HepG2 (cell line): ENCODE measurements around the gene NOL12. TPM values are rescaled to one million over a fixed set of nuclear protein-coding genes. Genes with fewer than 3 reads are reported as not detected.

Experiments
- ARID2 ChIP-seq: sonication (generic); formaldehyde crosslinking; IDR thresholded peaks from 2 replicates; pipeline ENCODE4 v1.8.1; 2022; ENCODE audit warnings: mild to moderate bottlenecking, missing genetic modification reagents, borderline replicate concordance
- ARNT2 ChIP-seq: sonication (generic); formaldehyde crosslinking; IDR thresholded peaks from 2 replicates; pipeline ENCODE4 v1.8.0; 2022; ENCODE audit warnings: mild to moderate bottlenecking, low read depth, missing genetic modification reagents, moderate library complexity
- ATF1 ChIP-seq: IDR thresholded peaks from 2 replicates; pipeline ENCODE4 v1.6.1; 2016; ENCODE audit warnings: mild to moderate bottlenecking, control low read depth
- FOXO1 ChIP-seq: sonication (generic); formaldehyde crosslinking; IDR thresholded peaks from 2 replicates; pipeline ENCODE4 v1.4.0; 2020; ENCODE audit warnings: missing genetic modification reagents
- GABPA ChIP-seq, 2 experiments: IDR thresholded peaks; 2 replicates each; pipeline ENCODE4 v1.6.1; 2011 to 2016; ENCODE audit warnings: low read depth in 2 of 2, low read length in 1 of 2, missing biosample characterization in 1 of 2, missing genetic modification characterization in 1 of 2
- HMG20A ChIP-seq: IDR thresholded peaks from 2 replicates; pipeline ENCODE4 v1.6.1; 2016; ENCODE audit warnings: borderline replicate concordance
- HNRNPL ChIP-seq: fragments of 200-400 bp; formaldehyde crosslinking; IDR thresholded peaks from 2 replicates; pipeline ENCODE4 v1.6.1; 2017; ENCODE audit warnings: mild to moderate bottlenecking, low read depth, low read length
- KLF13 ChIP-seq: sonication (generic); formaldehyde crosslinking; IDR thresholded peaks from 2 replicates; pipeline ENCODE4 v1.4.0; 2020; ENCODE audit warnings: mild to moderate bottlenecking, missing genetic modification reagents
- KMT2A ChIP-seq: sonication (generic); formaldehyde crosslinking; IDR thresholded peaks from 2 replicates; pipeline ENCODE4 v1.4.0; 2020; ENCODE audit warnings: missing genetic modification reagents
- NFE2 ChIP-seq: sonication (generic); formaldehyde crosslinking; IDR thresholded peaks from 2 replicates; pipeline ENCODE4 v1.4.0; 2020; ENCODE audit warnings: missing genetic modification reagents
- REXO4 ChIP-seq: sonication (generic); formaldehyde crosslinking; IDR thresholded peaks from 2 replicates; pipeline ENCODE4 v1.8.0; 2022; ENCODE audit warnings: missing genetic modification reagents, mild to moderate bottlenecking, borderline replicate concordance
- ZKSCAN5 ChIP-seq: sonication (generic); formaldehyde crosslinking; IDR thresholded peaks from 2 replicates; pipeline ENCODE4 v1.5.1; 2020; ENCODE audit warnings: mild to moderate bottlenecking, missing genetic modification reagents
- ZNF12 ChIP-seq: sonication (generic); formaldehyde crosslinking; IDR thresholded peaks from 2 replicates; pipeline ENCODE4 v1.5.0; 2020; ENCODE audit warnings: missing genetic modification reagents
- ZNF550 ChIP-seq: sonication (generic); formaldehyde crosslinking; IDR thresholded peaks from 2 replicates; pipeline ENCODE4 v1.4.0; 2020; ENCODE audit warnings: mild to moderate bottlenecking, missing genetic modification reagents, borderline replicate concordance
- ZNF598 ChIP-seq: sonication (generic); formaldehyde crosslinking; IDR thresholded peaks from 2 replicates; pipeline ENCODE4 v1.5.1; 2020; ENCODE audit warnings: mild to moderate bottlenecking, missing genetic modification reagents, borderline replicate concordance
- ZNF816 ChIP-seq: sonication (generic); formaldehyde crosslinking; IDR thresholded peaks from 2 replicates; pipeline ENCODE4 v1.8.0; 2022; ENCODE audit warnings: missing genetic modification reagents, mild to moderate bottlenecking, borderline replicate concordance
- polyA plus RNA-seq, 8 experiments: library from polyadenylated mRNA; depleted of rRNA in 3 of 8; stranded (reverse) in 7 of 8; unstranded in 1 of 8; fragments of >200 nt; fragmentation: Illumina TruSeq in 4 of 8; extraction: Trizol in 4 of 8; gene quantifications; 2 replicates each; pipeline versions ENCODE4 v1.2.1 to v1.2.3, GENCODE V29; 2011 to 2016; ENCODE audit warnings: low read depth in 4 of 8, missing spikeins in 1 of 8, mixed read lengths in 1 of 8; ENCODE audit not compliant: insufficient read depth in 1 of 8
- total RNA-seq, 5 experiments: library from RNA; depleted of rRNA; stranded (reverse); fragments of >200 nt; fragmentation: Illumina TruSeq; extraction: Trizol; gene quantifications; 2 replicates each; pipeline ENCODE4 v1.2.3, GENCODE V29; 2016; ENCODE audit warnings: low read depth in 1 of 5
- TF ChIP-seq, protein P1 (sequence below): IDR thresholded peaks from 2 replicates; pipeline ENCODE4 v1.6.1; 2016; ENCODE audit warnings: low read depth, missing genetic modification reagents, missing compliant biosample characterization
- TF ChIP-seq, protein P2 (sequence below): sonication (generic); formaldehyde crosslinking; IDR thresholded peaks from 2 replicates; pipeline ENCODE4 v1.4.0; 2020; ENCODE audit warnings: mild to moderate bottlenecking, low read depth, missing genetic modification reagents
- TF ChIP-seq, protein P3 (sequence below): IDR thresholded peaks from 2 replicates; pipeline ENCODE4 v1.6.1; 2016; ENCODE audit warnings: missing biosample characterization, missing genetic modification reagents, low read depth
- TF ChIP-seq, protein P4 (sequence below): IDR thresholded peaks from 2 replicates; pipeline ENCODE4 v1.6.1; 2016; ENCODE audit warnings: mild to moderate bottlenecking

NOL12 gene
- total and polyA plus RNA-seq, 2 of the 13 experiments (the other 11 are each of a cell fraction or from before 2014, with no cell fraction given) = 14.3 to 31.4 TPM

DNA sequence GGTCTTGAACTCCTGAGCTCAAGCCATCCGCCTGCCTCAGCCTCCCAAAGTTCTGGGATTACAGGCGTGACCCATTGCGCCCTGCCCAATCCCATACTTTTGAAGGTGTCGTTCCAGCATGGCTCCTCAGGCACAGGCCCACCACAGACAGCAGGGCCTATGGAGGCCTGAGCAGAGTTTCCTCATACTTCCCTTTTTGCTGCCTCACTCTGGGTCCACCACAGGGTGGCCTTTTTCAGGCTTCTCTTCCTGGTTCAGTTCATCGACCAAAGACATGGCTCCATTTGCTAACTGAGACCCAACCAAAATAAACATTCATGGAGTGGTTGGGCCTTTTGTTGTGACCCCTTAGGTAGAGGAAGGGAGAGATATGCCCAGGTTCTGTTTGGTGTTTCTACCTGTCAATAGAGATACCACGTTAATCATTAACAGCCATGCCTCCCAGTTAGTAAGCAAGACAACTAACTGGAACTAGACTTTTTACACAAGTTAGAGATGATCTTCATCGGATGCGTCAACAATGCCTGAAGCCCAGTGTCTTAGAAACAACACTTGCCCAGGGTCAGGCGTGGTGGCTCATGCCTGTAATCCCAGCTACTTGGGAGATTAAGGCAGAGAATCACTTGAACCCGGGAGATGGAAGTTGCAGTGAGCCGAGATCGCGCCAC lies 45.8 kb downstream of the NOL12 start (continued):
- TF ChIP-seq HNRNPL (no peak), ZNF598 (no peak), KLF13 (CRISPR knock-in tag) (0 out of 2 replicates have a peak, but pooled peaks have one; percentile 78), HMG20A (CRISPR knock-in tag) (no peak; the same call in 1 of the 2 replicates), NFE2 (0 out of 2 replicates have a peak, but pooled peaks have one; percentile 40), ARID2 (no peak; the same call in 1 of the 2 replicates), ZKSCAN5 (CRISPR knock-in tag) (no peak), ATF1 (CRISPR knock-in tag) (no peak), ZNF12 (CRISPR knock-in tag) (peak; percentile 62), GABPA (IDR thresholded peaks at IDR 0.05; ENCODE audit: low read depth, low read length) (no peak), GABPA (CRISPR knock-in tag; IDR thresholded peaks at IDR 0.05; ENCODE audit: low read depth) (peak; percentile 80), FOXO1 (CRISPR knock-in tag) (no peak; the same call in 1 of the 2 replicates), ZNF550 (CRISPR knock-in tag) (no peak), REXO4 (CRISPR knock-in tag) (no peak), ARNT2 (no peak), KMT2A (CRISPR knock-in tag) (no peak), ZNF816 (CRISPR knock-in tag) (no peak; the same call in 1 of the 2 replicates)
- TF ChIP-seq, protein P1, sequence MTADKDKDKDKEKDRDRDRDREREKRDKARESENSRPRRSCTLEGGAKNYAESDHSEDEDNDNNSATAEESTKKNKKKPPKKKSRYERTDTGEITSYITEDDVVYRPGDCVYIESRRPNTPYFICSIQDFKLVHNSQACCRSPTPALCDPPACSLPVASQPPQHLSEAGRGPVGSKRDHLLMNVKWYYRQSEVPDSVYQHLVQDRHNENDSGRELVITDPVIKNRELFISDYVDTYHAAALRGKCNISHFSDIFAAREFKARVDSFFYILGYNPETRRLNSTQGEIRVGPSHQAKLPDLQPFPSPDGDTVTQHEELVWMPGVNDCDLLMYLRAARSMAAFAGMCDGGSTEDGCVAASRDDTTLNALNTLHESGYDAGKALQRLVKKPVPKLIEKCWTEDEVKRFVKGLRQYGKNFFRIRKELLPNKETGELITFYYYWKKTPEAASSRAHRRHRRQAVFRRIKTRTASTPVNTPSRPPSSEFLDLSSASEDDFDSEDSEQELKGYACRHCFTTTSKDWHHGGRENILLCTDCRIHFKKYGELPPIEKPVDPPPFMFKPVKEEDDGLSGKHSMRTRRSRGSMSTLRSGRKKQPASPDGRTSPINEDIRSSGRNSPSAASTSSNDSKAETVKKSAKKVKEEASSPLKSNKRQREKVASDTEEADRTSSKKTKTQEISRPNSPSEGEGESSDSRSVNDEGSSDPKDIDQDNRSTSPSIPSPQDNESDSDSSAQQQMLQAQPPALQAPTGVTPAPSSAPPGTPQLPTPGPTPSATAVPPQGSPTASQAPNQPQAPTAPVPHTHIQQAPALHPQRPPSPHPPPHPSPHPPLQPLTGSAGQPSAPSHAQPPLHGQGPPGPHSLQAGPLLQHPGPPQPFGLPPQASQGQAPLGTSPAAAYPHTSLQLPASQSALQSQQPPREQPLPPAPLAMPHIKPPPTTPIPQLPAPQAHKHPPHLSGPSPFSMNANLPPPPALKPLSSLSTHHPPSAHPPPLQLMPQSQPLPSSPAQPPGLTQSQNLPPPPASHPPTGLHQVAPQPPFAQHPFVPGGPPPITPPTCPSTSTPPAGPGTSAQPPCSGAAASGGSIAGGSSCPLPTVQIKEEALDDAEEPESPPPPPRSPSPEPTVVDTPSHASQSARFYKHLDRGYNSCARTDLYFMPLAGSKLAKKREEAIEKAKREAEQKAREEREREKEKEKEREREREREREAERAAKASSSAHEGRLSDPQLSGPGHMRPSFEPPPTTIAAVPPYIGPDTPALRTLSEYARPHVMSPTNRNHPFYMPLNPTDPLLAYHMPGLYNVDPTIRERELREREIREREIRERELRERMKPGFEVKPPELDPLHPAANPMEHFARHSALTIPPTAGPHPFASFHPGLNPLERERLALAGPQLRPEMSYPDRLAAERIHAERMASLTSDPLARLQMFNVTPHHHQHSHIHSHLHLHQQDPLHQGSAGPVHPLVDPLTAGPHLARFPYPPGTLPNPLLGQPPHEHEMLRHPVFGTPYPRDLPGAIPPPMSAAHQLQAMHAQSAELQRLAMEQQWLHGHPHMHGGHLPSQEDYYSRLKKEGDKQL (CRISPR knock-in tag) = no peak
- TF ChIP-seq, protein P2, sequence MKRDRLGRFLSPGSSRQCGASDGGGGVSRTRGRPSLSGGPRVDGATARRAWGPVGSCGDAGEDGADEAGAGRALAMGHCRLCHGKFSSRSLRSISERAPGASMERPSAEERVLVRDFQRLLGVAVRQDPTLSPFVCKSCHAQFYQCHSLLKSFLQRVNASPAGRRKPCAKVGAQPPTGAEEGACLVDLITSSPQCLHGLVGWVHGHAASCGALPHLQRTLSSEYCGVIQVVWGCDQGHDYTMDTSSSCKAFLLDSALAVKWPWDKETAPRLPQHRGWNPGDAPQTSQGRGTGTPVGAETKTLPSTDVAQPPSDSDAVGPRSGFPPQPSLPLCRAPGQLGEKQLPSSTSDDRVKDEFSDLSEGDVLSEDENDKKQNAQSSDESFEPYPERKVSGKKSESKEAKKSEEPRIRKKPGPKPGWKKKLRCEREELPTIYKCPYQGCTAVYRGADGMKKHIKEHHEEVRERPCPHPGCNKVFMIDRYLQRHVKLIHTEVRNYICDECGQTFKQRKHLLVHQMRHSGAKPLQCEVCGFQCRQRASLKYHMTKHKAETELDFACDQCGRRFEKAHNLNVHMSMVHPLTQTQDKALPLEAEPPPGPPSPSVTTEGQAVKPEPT = peak; percentile 86
- TF ChIP-seq, protein P3, sequence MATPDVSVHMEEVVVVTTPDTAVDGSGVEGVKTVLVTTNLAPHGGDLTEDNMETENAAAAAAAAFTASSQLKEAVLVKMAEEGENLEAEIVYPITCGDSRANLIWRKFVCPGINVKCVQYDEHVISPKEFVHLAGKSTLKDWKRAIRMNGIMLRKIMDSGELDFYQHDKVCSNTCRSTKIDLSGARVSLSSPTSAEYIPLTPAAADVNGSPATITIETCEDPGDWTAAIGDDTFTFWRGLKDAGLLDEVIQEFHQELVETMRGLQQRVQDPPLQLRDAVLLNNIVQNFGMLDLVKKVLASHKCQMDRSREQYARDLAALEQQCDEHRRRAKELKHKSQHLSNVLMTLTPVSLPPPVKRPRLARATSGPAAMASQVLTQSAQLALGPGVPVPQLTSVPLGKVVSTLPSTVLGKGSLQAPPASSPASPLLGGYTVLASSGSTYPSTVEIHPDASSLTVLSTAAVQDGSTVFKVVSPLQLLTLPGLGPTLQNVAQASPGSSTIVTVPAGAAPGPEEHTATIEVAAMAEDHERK (CRISPR knock-in tag) = no peak
- TF ChIP-seq, protein P4, sequence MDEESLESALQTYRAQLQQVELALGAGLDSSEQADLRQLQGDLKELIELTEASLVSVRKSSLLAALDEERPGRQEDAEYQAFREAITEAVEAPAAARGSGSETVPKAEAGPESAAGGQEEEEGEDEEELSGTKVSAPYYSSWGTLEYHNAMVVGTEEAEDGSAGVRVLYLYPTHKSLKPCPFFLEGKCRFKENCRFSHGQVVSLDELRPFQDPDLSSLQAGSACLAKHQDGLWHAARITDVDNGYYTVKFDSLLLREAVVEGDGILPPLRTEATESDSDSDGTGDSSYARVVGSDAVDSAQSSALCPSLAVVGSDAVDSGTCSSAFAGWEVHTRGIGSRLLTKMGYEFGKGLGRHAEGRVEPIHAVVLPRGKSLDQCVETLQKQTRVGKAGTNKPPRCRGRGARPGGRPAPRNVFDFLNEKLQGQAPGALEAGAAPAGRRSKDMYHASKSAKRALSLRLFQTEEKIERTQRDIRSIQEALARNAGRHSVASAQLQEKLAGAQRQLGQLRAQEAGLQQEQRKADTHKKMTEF = peak; percentile 63
